ENCODE data around the gene TTK. TPM values are rescaled to one million over a fixed set of nuclear protein-coding genes. Genes with fewer than 3 reads are reported as not detected.

TTK gene
- total and polyA plus RNA-seq, 7 donors = 0.10 to 0.22 (median 0.14) TPM; not detected in 3

- Histone ChIP-seq H3K9me3 (no peaks in the 10 kb centered on the region), H3K4me1 (no peaks in the 10 kb centered on the region), H3K36me3 (ENCODE audit: insufficient read depth in 1 of 2, low read depth in 1 of 2) (no peaks in the 10 kb centered on the region), H3K27ac (peak overlapping the region; percentile 75), H3K4me3 (peak overlapping the region; percentile 82), H3K27me3 (ENCODE audit: insufficient read depth in 3 of 3, low read length in 2 of 3) (no peaks in the 10 kb centered on the region)
- TF ChIP-seq CTCF (IDR thresholded peaks at IDR 0.05) = no peak
- ATAC-seq (peak; percentile 5 to 68 (median 40)), DNase-seq (peak in 1 of 2 donors; percentile 56)
- intact Hi-C loops (cut with DNase I) = no loop called here
- WGBS, 3 donors = 2 to 8% (median 2%) methylated on average over 13 of the region's 13 CpGs
Observed at GRCh38 chr6:80003826-80004172, 650 bp upstream of the TTK start.

- Histone ChIP-seq H3K4me3 (no peak overlapping the region), H3K36me3 (ENCODE audit: insufficient read depth in 1 of 2, low read depth in 1 of 2) (no peaks in the 10 kb centered on the region), H3K27ac (no peak overlapping the region), H3K27me3 (ENCODE audit: insufficient read depth in 3 of 3, low read length in 2 of 3) (peaks cover 0 to 3% (median 0%) of the 10 kb centered on the region in 3 donors), H3K9me3 (no peaks in the 10 kb centered on the region), H3K4me1 (no peaks in the 10 kb centered on the region)
- intact Hi-C loops (cut with DNase I) = no loop called here
- 39 to 40% (median 40%) methylated on average over 6 of the region's 6 CpGs for WGBS, 3 donors
- ATAC-seq = no peak
- TF ChIP-seq CTCF (IDR thresholded peaks at IDR 0.05) = no peak
- DNase-seq = no peak
Observed at GRCh38 chr6:80005406-80005805, 957 bp downstream of the TTK start.

- WGBS, 3 donors = 84 to 85% (median 84%) methylated on average over 1 of the region's 1 CpG
- H3K27ac ChIP-seq = no peak overlapping the region
- intact Hi-C loops (cut with DNase I) = no loop called here
- no peaks in the 10 kb centered on the region for H3K4me1 ChIP-seq
- H3K36me3 ChIP-seq (ENCODE audit: insufficient read depth in 1 of 2, low read depth in 1 of 2) = no peaks in the 10 kb centered on the region
- H3K9me3 ChIP-seq = no peaks in the 10 kb centered on the region
- no peak overlapping the region for H3K4me3 ChIP-seq
- H3K27me3 ChIP-seq (ENCODE audit: insufficient read depth in 3 of 3, low read length in 2 of 3) = peaks cover 0 to 3% (median 0%) of the 10 kb centered on the region in 3 donors
- DNase-seq (no peak), ATAC-seq (no peak)
- no peak for TF ChIP-seq CTCF (IDR thresholded peaks at IDR 0.05)
Observed at GRCh38 chr6:80006541-80006940, 2.1 kb downstream of the TTK start.

GRCh38 chr6:80009531-80009930, 5.1 kb downstream of the TTK start:
- no peak overlapping the region for H3K27ac ChIP-seq
- DNase-seq (no peak), ATAC-seq (no peak)
- no peaks in the 10 kb centered on the region for H3K9me3 ChIP-seq
- 83 to 92% (median 91%) methylated on average over 1 of the region's 1 CpG for WGBS, 3 donors
- TF ChIP-seq CTCF (IDR thresholded peaks at IDR 0.05) = no peak
- no peaks in the 10 kb centered on the region for H3K4me1 ChIP-seq
- H3K36me3 ChIP-seq (ENCODE audit: insufficient read depth in 1 of 2, low read depth in 1 of 2) = no peaks in the 10 kb centered on the region
- intact Hi-C loops (cut with DNase I) = no loop called here
- no peak overlapping the region for H3K4me3 ChIP-seq
- peaks cover 0 to 3% (median 0%) of the 10 kb centered on the region in 3 donors for H3K27me3 ChIP-seq (ENCODE audit: insufficient read depth in 3 of 3, low read length in 2 of 3)

GRCh38 chr6:80010288-80010687, 5.8 kb downstream of the TTK start:
- intact Hi-C loops (cut with DNase I) = no loop called here
- Histone ChIP-seq H3K9me3 (no peaks in the 10 kb centered on the region), H3K4me1 (no peaks in the 10 kb centered on the region), H3K27ac (no peak overlapping the region), H3K4me3 (no peak overlapping the region), H3K27me3 (ENCODE audit: insufficient read depth in 3 of 3, low read length in 2 of 3) (peaks cover 0 to 3% (median 0%) of the 10 kb centered on the region in 3 donors), H3K36me3 (ENCODE audit: insufficient read depth in 1 of 2, low read depth in 1 of 2) (no peaks in the 10 kb centered on the region)
- no peak for ATAC-seq
- no peak for DNase-seq
- WGBS, 3 donors = 73 to 94% (median 91%) methylated on average over 2 of the region's 2 CpGs
- no peak for TF ChIP-seq CTCF (IDR thresholded peaks at IDR 0.05)

Data from psoas muscle (tissue), 8 donors.